SK-N-SH treated with all-trans-retinoic acid at 6 μM for 48 hours (cell line): ENCODE data around the gene KCNB1.

Experiments
- ATAC-seq: fragments of 200-7000 bp; cut with Tn5 transposase; 3 replicates; pipeline ENCODE4 v1.9.1; 2020; ENCODE audit warnings: mild to moderate bottlenecking, moderate library complexity
- ARNTL ChIP-seq: fragments of 450-650 bp; formaldehyde crosslinking; IDR thresholded peaks from 2 replicates; pipeline ENCODE4 v1.5.0; 2020; ENCODE audit warnings: low read depth, mild to moderate bottlenecking, moderate library complexity, borderline replicate concordance
- BACH2 ChIP-seq: fragments of 250-450 bp; sonication (Bioruptor Pico); IDR thresholded peaks from 2 replicates; pipeline ENCODE4 v1.9.0; 2021; ENCODE audit warnings: mild to moderate bottlenecking, borderline replicate concordance
- CSDC2 ChIP-seq: fragments of 250-450 bp; sonication (Bioruptor Pico); IDR thresholded peaks from 2 replicates; pipeline ENCODE4 v1.5.0; 2020; ENCODE audit warnings: mild to moderate bottlenecking, moderate library complexity
- GLIS3 ChIP-seq: fragments of 250-450 bp; sonication (Bioruptor Pico); IDR thresholded peaks from 2 replicates; pipeline ENCODE4 v1.5.0; 2020; ENCODE audit warnings: mild to moderate bottlenecking, moderate library complexity
- ISL1 ChIP-seq: fragments of 250-450 bp; sonication (Bioruptor Pico); IDR thresholded peaks from 2 replicates; pipeline ENCODE4 v2.1.2; 2022; ENCODE audit warnings: mild to moderate bottlenecking, moderate library complexity
- OSR1 ChIP-seq: fragments of 250-450 bp; sonication (Bioruptor Pico); IDR thresholded peaks from 2 replicates; pipeline ENCODE4 v1.8.0; 2022; ENCODE audit warnings: moderate library complexity, mild to moderate bottlenecking, inconsistent platforms
- RARB ChIP-seq: fragments of 250-450 bp; sonication (Bioruptor Pico); IDR thresholded peaks from 2 replicates; pipeline ENCODE4 v1.8.0; 2021; ENCODE audit warnings: mild to moderate bottlenecking, moderate library complexity
- SNAI2 ChIP-seq: fragments of 250-450 bp; sonication (Bioruptor Pico); IDR thresholded peaks from 2 replicates; pipeline ENCODE4 v1.5.0; 2020; ENCODE audit warnings: mild to moderate bottlenecking, moderate library complexity
- TCF4 ChIP-seq: fragments of 250-450 bp; sonication (Bioruptor Pico); IDR thresholded peaks from 2 replicates; pipeline ENCODE4 v1.8.0; 2021; ENCODE audit warnings: mild to moderate bottlenecking, moderate library complexity, borderline replicate concordance
- TOX ChIP-seq: fragments of 250-450 bp; sonication (Bioruptor Pico); IDR thresholded peaks from 2 replicates; pipeline ENCODE4 v1.8.0; 2021; ENCODE audit warnings: mild to moderate bottlenecking, moderate library complexity, borderline replicate concordance
- ZC3H10 ChIP-seq: fragments of 250-450 bp; sonication (Bioruptor Pico); IDR thresholded peaks from 2 replicates; pipeline ENCODE4 v1.5.1; 2021; ENCODE audit warnings: mild to moderate bottlenecking, moderate library complexity
- ZFP3 ChIP-seq: fragments of 250-450 bp; sonication (Bioruptor Pico); IDR thresholded peaks from 2 replicates; pipeline ENCODE4 v1.5.0; 2020; ENCODE audit warnings: mild to moderate bottlenecking, moderate library complexity
- ZFP30 ChIP-seq: fragments of 450-650 bp; formaldehyde crosslinking; IDR thresholded peaks from 2 replicates; pipeline ENCODE4 v1.5.0; 2022; ENCODE audit warnings: mild to moderate bottlenecking, moderate library complexity
- ZNF565 ChIP-seq: fragments of 450-650 bp; formaldehyde crosslinking; conservative IDR thresholded peaks from 2 replicates; pipeline ENCODE4 v1.5.0; 2020; ENCODE audit warnings: low read depth, mild to moderate bottlenecking, moderate library complexity
- ZNF70 ChIP-seq: fragments of 450-650 bp; formaldehyde crosslinking; IDR thresholded peaks from 2 replicates; pipeline ENCODE4 v1.5.0; 2020; ENCODE audit warnings: mild to moderate bottlenecking, moderate library complexity
- ZNF8 ChIP-seq: fragments of 450-650 bp; formaldehyde crosslinking; IDR thresholded peaks from 2 replicates; pipeline ENCODE4 v1.5.0; 2020; ENCODE audit warnings: mild to moderate bottlenecking, moderate library complexity
- TF ChIP-seq, protein P1 (sequence below): fragments of 250-450 bp; sonication (Bioruptor Pico); IDR thresholded peaks from 2 replicates; pipeline ENCODE4 v1.5.1; 2020; ENCODE audit warnings: low read depth, mild to moderate bottlenecking, moderate library complexity
- TF ChIP-seq, protein P2 (sequence below): fragments of 250-450 bp; sonication (Bioruptor Pico); IDR thresholded peaks from 2 replicates; pipeline ENCODE4 v1.8.0; 2020; ENCODE audit warnings: mild to moderate bottlenecking, moderate library complexity, borderline replicate concordance
- TF ChIP-seq, protein P3 (sequence below): fragments of 250-450 bp; sonication (Bioruptor Pico); IDR thresholded peaks from 2 replicates; pipeline ENCODE4 v1.5.1; 2021; ENCODE audit warnings: mild to moderate bottlenecking, moderate library complexity
- TF ChIP-seq, protein P4 (sequence below): fragments of 250-450 bp; sonication (Bioruptor Pico); IDR thresholded peaks from 2 replicates; pipeline ENCODE4 v1.8.0; 2021; ENCODE audit warnings: low read depth, mild to moderate bottlenecking, moderate library complexity, borderline replicate concordance
- TF ChIP-seq, protein P5 (sequence below): fragments of 250-450 bp; sonication (Bioruptor Pico); IDR thresholded peaks from 2 replicates; pipeline ENCODE4 v1.5.0; 2020; ENCODE audit warnings: mild to moderate bottlenecking, moderate library complexity

KCNB1 gene

DNA sequence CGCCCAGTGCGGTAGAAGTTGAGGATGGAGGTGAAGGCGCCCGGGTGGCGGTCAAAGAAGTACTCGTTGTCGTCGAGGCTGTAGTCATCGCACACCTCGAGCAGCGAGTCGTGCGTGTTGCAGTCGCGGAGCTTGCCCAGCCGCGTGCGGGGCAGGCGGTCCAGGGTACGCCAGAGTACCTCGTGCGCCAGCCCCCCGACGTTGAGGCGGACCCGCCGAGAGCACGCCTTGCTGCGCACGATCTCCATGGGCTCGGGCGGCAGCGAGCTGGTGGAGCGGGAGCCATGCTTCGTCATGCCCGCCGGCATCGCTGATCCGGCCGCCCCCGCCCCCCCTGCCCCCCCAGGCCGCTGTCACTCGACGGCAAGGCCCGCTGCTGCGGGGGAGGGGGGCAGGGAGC is 295 bp downstream of the KCNB1 start:
- no peak for TF ChIP-seq ZC3H10 (CRISPR knock-in tag)
- ATAC-seq = no peak

DNA sequence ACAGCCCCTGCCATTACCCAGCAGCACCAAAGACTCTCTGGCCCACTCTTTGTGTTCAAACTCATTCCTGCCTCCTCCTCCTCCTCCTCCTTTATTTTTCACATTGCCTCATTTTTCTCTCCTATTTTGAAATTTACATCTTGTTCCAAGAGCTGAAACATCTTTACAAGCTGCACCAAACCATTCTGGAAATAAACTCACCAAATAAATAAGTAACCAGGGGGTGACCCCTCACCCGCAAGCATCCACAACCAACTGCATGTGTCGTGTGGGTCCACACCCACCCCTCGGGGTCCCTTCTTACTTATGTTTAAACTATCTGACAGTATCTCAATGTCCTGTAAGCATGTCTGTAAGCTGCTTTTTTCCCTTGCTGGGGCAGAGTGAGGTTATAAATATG is 1.4 kb downstream of the KCNB1 start:
- no peak for ATAC-seq
- TF ChIP-seq, protein P1, sequence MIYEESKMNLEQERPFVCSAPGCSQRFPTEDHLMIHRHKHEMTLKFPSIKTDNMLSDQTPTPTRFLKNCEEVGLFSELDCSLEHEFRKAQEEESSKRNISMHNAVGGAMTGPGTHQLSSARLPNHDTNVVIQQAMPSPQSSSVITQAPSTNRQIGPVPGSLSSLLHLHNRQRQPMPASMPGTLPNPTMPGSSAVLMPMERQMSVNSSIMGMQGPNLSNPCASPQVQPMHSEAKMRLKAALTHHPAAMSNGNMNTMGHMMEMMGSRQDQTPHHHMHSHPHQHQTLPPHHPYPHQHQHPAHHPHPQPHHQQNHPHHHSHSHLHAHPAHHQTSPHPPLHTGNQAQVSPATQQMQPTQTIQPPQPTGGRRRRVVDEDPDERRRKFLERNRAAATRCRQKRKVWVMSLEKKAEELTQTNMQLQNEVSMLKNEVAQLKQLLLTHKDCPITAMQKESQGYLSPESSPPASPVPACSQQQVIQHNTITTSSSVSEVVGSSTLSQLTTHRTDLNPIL = no peak
- no peak for TF ChIP-seq ISL1 (CRISPR knock-in tag)
- no peak for TF ChIP-seq ZFP30 (CRISPR knock-in tag)
- TF ChIP-seq CSDC2 (CRISPR knock-in tag) = no peak
- TF ChIP-seq BACH2 (CRISPR knock-in tag) = no peak
- no peak for TF ChIP-seq ZNF565 (CRISPR knock-in tag)
- TF ChIP-seq ZFP3 (CRISPR knock-in tag) = no peak
- TF ChIP-seq, protein P2, sequence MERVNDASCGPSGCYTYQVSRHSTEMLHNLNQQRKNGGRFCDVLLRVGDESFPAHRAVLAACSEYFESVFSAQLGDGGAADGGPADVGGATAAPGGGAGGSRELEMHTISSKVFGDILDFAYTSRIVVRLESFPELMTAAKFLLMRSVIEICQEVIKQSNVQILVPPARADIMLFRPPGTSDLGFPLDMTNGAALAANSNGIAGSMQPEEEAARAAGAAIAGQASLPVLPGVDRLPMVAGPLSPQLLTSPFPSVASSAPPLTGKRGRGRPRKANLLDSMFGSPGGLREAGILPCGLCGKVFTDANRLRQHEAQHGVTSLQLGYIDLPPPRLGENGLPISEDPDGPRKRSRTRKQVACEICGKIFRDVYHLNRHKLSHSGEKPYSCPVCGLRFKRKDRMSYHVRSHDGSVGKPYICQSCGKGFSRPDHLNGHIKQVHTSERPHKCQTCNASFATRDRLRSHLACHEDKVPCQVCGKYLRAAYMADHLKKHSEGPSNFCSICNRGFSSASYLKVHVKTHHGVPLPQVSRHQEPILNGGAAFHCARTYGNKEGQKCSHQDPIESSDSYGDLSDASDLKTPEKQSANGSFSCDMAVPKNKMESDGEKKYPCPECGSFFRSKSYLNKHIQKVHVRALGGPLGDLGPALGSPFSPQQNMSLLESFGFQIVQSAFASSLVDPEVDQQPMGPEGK (CRISPR knock-in tag) = no peak
- no peak for TF ChIP-seq ARNTL
- TF ChIP-seq, protein P3, sequence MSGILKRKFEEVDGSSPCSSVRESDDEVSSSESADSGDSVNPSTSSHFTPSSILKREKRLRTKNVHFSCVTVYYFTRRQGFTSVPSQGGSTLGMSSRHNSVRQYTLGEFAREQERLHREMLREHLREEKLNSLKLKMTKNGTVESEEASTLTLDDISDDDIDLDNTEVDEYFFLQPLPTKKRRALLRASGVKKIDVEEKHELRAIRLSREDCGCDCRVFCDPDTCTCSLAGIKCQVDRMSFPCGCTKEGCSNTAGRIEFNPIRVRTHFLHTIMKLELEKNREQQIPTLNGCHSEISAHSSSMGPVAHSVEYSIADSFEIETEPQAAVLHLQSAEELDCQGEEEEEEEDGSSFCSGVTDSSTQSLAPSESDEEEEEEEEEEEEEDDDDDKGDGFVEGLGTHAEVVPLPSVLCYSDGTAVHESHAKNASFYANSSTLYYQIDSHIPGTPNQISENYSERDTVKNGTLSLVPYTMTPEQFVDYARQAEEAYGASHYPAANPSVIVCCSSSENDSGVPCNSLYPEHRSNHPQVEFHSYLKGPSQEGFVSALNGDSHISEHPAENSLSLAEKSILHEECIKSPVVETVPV (CRISPR knock-in tag) = no peak
- no peak for TF ChIP-seq ZNF8 (CRISPR knock-in tag)

DNA sequence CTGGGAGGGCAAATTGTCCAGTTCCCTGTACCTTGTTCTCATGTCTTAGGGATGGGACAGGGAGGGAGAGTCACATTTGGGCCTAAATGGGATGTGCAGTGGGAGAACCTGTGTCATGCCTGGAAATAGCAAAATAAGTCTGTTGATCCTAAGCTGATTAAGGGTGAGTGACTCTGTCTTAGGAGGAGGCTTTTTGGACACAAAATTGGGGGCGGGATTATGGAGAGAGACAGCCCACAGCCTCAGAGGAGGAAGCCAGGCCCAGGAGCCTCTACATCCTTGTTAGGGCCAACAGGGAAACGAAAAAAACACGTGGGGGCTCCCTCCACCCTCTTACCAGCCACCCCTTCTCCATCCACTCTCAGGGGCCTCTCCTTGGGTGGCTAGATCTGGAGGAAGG is 2.2 kb downstream of the KCNB1 start:
- no peak for ATAC-seq
- no peak for TF ChIP-seq ARNTL
- TF ChIP-seq, protein P4, sequence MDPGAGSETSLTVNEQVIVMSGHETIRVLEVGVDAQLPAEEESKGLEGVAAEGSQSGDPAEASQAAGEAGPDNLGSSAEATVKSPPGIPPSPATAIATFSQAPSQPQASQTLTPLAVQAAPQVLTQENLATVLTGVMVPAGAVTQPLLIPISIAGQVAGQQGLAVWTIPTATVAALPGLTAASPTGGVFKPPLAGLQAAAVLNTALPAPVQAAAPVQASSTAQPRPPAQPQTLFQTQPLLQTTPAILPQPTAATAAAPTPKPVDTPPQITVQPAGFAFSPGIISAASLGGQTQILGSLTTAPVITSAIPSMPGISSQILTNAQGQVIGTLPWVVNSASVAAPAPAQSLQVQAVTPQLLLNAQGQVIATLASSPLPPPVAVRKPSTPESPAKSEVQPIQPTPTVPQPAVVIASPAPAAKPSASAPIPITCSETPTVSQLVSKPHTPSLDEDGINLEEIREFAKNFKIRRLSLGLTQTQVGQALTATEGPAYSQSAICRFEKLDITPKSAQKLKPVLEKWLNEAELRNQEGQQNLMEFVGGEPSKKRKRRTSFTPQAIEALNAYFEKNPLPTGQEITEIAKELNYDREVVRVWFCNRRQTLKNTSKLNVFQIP (CRISPR knock-in tag) = no peak
- no peak for TF ChIP-seq TCF4 (CRISPR knock-in tag)
- TF ChIP-seq ZFP3 (CRISPR knock-in tag) = no peak
- TF ChIP-seq ZFP30 (CRISPR knock-in tag) = no peak
- TF ChIP-seq, protein P5, sequence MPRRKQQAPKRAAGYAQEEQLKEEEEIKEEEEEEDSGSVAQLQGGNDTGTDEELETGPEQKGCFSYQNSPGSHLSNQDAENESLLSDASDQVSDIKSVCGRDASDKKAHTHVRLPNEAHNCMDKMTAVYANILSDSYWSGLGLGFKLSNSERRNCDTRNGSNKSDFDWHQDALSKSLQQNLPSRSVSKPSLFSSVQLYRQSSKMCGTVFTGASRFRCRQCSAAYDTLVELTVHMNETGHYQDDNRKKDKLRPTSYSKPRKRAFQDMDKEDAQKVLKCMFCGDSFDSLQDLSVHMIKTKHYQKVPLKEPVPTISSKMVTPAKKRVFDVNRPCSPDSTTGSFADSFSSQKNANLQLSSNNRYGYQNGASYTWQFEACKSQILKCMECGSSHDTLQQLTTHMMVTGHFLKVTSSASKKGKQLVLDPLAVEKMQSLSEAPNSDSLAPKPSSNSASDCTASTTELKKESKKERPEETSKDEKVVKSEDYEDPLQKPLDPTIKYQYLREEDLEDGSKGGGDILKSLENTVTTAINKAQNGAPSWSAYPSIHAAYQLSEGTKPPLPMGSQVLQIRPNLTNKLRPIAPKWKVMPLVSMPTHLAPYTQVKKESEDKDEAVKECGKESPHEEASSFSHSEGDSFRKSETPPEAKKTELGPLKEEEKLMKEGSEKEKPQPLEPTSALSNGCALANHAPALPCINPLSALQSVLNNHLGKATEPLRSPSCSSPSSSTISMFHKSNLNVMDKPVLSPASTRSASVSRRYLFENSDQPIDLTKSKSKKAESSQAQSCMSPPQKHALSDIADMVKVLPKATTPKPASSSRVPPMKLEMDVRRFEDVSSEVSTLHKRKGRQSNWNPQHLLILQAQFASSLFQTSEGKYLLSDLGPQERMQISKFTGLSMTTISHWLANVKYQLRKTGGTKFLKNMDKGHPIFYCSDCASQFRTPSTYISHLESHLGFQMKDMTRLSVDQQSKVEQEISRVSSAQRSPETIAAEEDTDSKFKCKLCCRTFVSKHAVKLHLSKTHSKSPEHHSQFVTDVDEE = no peak
- no peak for TF ChIP-seq BACH2 (CRISPR knock-in tag)
- TF ChIP-seq GLIS3 = no peak
- no peak for TF ChIP-seq CSDC2 (CRISPR knock-in tag)
- TF ChIP-seq, protein P3 (CRISPR knock-in tag) = no peak
- TF ChIP-seq ZNF70 (CRISPR knock-in tag) = no peak
- TF ChIP-seq, all 23 proteins: peak for 0

DNA sequence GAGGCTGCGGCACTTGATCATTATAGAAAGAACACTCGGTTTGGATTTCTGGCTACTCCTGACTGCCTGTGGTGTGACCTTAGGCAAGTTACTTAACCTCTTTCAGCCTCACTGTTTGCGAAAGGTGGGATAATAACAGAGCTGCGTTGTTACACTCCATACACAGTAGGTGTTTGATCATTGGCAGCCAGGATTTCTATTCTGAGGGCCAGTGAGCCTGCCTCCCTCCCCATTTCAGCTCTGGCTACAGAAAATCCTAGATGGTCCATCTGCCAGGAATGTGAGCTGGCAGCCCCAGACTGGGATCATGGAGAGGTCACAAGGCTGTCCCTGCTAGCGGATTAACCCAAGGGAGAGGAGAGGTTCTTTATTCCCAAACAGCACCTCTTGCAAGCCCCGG is 2.7 kb downstream of the KCNB1 start:
- TF ChIP-seq TOX (CRISPR knock-in tag) = no peak
- no peak for TF ChIP-seq RARB (CRISPR knock-in tag)
- no peak for TF ChIP-seq ZFP30 (CRISPR knock-in tag)
- no peak for TF ChIP-seq ZNF70 (CRISPR knock-in tag)
- TF ChIP-seq, protein P3 (CRISPR knock-in tag) = no peak
- no peak for TF ChIP-seq ZFP3 (CRISPR knock-in tag)
- no peak for TF ChIP-seq OSR1 (CRISPR knock-in tag)
- no peak for TF ChIP-seq ISL1 (CRISPR knock-in tag)
- no peak for TF ChIP-seq SNAI2
- no peak for TF ChIP-seq CSDC2 (CRISPR knock-in tag)
- TF ChIP-seq TCF4 (CRISPR knock-in tag) = no peak
- no peak for ATAC-seq
